ENCODE data around the gene L2HGDH.
A peak's percentile ranks its signal among the peaks of the same experiment; 100 is the strongest.

Gene L2HGDH

GRCh38 chr14:50285861-50286260 is 26.2 kb downstream of the L2HGDH start:
- DNase-seq (ENCODE audit: low spot score) = no peak

GRCh38 chr14:50272498-50272897 is 39.5 kb downstream of the L2HGDH start:
- DNase-seq (ENCODE audit: low spot score) = no peak

DNA sequence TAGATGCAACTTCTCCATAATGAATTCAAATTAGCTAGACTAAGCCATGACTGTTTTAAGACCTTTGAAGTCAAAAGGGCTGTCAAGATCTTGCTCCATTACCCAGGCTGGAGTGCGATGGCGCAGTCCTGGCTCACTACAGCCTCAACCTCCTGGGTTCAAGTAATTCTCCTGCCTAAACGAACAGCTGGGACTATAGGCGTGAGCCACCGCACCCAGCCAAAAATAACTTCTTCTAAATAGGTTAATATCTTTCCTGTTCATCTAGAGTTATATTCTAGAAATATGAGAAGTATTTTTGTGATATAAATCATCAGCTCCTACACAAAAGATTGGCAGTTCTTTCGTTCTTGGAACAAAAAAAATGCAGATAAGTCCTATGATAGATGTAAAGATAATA is 41.1 kb downstream of the L2HGDH start:
- no peak for DNase-seq (ENCODE audit: low spot score)

- no peak for DNase-seq (ENCODE audit: low spot score)
These were observed 47.0 kb downstream of the L2HGDH start for GRCh38 chr14:50265029-50265428.

GRCh38 chr14:50263321-50263720 is 48.7 kb downstream of the L2HGDH start:
- no peak for DNase-seq (ENCODE audit: low spot score)

GRCh38 chr14:50262865-50263264 is 49.2 kb downstream of the L2HGDH start:
- DNase-seq (ENCODE audit: low spot score) = no peak

DNA sequence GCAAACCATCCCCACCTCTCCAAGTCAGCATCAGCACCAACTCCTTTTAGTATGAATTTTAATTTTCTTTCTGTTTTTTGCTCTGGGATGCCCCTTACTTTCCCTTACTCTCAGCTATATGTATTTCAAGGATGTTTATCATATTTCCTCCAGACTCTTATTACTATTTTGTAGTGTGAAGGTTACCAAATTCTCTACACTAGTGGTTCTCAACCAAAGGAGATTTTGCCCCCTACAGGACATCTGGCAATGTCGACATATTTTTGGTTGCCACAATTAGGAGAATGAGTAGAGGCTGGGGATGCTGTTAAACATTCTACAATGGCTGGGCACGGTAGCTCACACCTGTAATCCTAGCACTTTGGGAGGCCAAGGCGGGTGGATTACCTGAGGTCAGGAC is 51.5 kb downstream of the L2HGDH start:
- peak; percentile 11 for DNase-seq (ENCODE audit: low spot score)

DNA sequence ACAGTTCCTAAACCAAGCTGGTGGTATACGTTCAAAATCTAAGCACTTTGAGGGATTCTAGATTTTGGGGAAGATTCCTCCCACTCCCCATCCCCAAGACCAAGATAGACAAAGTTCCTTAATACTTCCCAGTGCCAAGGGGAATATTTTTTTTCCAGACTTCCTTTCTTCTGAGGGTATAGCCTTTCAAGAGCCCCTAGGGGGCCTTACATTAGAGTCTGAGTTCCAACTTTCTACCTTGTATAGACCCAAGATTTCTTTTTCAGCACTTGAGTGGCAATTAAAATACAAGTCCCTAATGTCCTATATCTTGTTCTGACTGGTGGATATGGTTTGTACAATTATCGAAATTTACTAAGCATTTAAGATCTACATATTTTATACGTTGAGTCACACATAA is 52.0 kb downstream of the L2HGDH start:
- no peak for DNase-seq (ENCODE audit: low spot score)

- no peak for DNase-seq (ENCODE audit: low spot score)
These were observed 54.3 kb downstream of the L2HGDH start for GRCh38 chr14:50257732-50258131.

DNA sequence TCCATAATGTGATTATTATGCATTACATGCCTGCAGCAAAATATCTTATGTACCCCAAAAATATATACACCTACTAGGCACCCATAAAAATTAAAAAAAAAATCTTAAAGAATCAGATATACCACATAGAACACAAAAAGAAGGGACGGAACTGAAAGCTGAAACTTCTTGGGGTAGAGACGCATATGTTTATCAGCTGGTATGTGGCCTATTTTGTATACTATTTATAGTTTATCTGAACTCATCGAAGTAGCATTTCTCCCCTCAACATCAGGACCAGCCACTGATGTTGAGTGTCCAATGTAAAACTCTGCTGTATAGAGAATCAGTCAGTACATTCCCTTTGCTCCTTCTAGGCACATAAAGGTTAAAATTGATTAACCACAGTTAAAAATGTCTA is 57.8 kb downstream of the L2HGDH start:
- DNase-seq (ENCODE audit: low spot score) = no peak

GRCh38 chr14:50249136-50249775 is 62.8 kb downstream of the L2HGDH start:
- no peak for DNase-seq (ENCODE audit: low spot score)

GRCh38 chr14:50247245-50247644 is 64.8 kb downstream of the L2HGDH start:
- DNase-seq (ENCODE audit: low spot score) = no peak

DNA sequence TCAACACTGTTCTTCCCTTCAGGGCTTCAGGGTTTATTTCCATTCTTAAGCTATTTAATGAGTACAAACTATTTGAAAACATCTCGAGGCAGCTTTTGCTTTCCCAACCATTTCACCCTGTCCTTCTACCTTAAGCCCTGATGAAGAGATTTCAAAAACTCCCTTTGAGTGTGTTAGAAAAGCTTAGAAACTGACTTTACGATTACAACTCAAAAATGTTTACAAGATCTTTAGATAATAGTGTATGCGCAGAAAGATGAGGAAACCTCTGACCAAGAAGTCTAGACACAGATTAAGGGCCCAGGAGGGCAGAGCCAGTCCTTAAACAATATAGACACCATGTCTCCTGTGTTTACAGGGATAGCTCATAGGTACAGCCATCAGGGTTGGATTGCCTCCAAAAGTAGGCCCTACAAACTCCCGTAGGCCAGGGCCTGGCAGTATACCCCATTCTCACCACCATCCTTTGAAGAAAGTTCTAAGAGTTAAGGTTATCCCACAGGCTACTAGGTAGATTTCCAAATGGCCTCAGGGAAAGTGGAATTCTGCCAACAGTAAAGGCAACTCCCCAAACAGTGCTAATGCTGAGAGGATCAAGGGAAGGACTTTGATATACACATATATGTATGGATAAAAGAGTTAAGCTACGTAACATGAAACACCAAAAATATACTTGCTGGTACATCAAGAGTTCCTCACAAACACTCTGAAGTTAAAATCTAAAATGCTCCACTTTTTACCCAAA is 69.3 kb downstream of the L2HGDH start:
- DNase-seq (ENCODE audit: low spot score) = no peak

DNA sequence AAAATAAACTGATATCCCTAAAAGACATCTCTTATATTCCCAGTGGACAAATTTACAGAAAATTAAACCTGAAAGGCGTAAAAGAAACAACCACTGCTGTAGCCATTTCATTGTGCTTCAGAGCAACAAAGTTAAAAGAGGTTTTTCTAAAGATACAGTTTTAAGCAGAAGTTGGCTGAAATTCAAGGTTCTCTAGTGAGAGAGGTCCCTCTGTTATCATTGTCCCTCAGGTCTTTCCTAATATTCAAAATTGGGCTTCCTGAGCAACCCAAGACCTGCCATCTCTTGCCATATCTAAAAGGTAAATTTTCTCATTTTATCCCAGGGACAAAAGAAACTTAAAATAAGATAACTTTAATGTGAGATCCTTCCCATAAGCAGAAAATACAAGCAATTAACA is 69.9 kb downstream of the L2HGDH start:
- no peak for DNase-seq (ENCODE audit: low spot score)

- DNase-seq (ENCODE audit: low spot score) = no peak
These were observed 74.6 kb downstream of the L2HGDH start for GRCh38 chr14:50237427-50237826.

GRCh38 chr14:50233951-50234250 is 78.1 kb downstream of the L2HGDH start:
- DNase-seq (ENCODE audit: low spot score) = no peak

DNA sequence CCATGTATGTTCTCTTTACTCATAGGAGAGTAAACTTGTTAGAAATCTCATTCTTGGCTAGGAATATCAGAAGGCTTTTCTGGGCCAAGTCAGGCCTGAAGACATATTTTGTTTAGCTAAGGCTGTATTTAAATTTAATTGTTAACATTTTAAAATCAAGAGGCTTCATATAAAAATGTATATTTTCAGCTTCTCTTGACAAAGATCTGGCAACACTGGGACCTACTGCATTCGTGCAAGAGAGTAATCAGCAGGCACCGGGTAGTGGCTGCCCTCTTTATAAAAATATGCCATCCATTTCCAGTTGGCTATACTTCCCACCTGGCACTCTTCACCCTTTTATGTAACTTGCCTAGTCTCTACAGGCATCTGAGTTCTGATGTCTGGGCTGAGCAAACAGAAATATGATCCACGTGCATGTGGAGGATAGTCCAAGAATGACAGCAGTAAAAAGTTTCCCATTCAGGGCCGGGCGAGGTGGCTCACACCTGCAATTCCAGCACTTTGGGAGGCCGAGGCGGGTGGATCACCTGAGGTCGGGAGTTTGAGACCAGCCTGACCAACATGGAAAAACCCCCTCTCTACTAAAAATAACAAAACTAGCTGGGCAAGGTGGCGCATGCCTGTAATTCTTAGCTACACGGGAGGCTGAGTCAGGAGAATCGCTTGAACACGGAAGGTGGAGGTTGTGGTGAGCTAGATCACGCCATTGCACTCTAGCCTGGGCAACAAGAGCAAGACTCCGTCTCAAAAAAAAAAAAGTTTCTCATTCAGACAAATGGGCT is 78.7 kb downstream of the L2HGDH start:
- DNase-seq (ENCODE audit: low spot score) = no peak

GRCh38 chr14:50232276-50232642 is 79.8 kb downstream of the L2HGDH start:
- no peak for DNase-seq (ENCODE audit: low spot score)

GRCh38 chr14:50231475-50232275 is 80.4 kb downstream of the L2HGDH start, which contains the start of gene SOS2:
Gene SOS2, minus strand, starts transcription at chr14:50231578. Its CDS starts 295 bp downstream, at chr14:50231283.
- peak; percentile 92 for DNase-seq (ENCODE audit: low spot score)

GRCh38 chr14:50230701-50231474 is 81.1 kb downstream of the L2HGDH start:
- peak; percentile 44 for DNase-seq (ENCODE audit: low spot score)

GRCh38 chr14:50230401-50230700 is 81.7 kb downstream of the L2HGDH start:
- DNase-seq (ENCODE audit: low spot score) = no peak

GRCh38 chr14:50229681-50230080 is 82.3 kb downstream of the L2HGDH start:
- DNase-seq (ENCODE audit: low spot score) = no peak
